Liver (tissue), 3 donors: Measurements from ENCODE around the gene KXD1.

Experiments
- CTCF ChIP-seq: fragments of 150-350 bp; IDR thresholded peaks from 2 replicates; pipeline ENCODE4 v1.5.1; 2017; ENCODE audit warnings: improper control_type of control experiment, low read depth, low read length; ENCODE audit not compliant: missing input control
- GABPA ChIP-seq, 2 donors: IDR thresholded peaks in 1 of 2; conservative IDR thresholded peaks in 1 of 2; 2 replicates each; pipeline ENCODE4 v1.6.1; 2016; ENCODE audit warnings: antibody characterized with exemption in 2 of 2, mild to moderate bottlenecking in 1 of 2, moderate library complexity in 1 of 2
- HNF4G ChIP-seq: IDR thresholded peaks from 2 replicates; pipeline ENCODE4 v1.6.1; 2016; ENCODE audit warnings: antibody characterized with exemption
- JUND ChIP-seq, 2 donors: IDR thresholded peaks; 2 replicates each; pipeline ENCODE4 v1.6.1; 2016; ENCODE audit warnings: antibody characterized with exemption in 2 of 2
- MAX ChIP-seq: IDR thresholded peaks from 2 replicates; pipeline ENCODE4 v1.6.1; 2016; ENCODE audit warnings: antibody characterized with exemption
- NR2F2 ChIP-seq: IDR thresholded peaks from 2 replicates; pipeline ENCODE4 v1.6.1; 2016; ENCODE audit warnings: antibody characterized with exemption
- RAD21 ChIP-seq, 2 donors: IDR thresholded peaks; 2 replicates each; pipeline ENCODE4 v1.6.1; 2016; ENCODE audit warnings: antibody characterized with exemption in 2 of 2, mild to moderate bottlenecking in 2 of 2
- REST ChIP-seq: IDR thresholded peaks from 2 replicates; pipeline ENCODE4 v1.6.1; 2016; ENCODE audit warnings: antibody characterized with exemption, mild to moderate bottlenecking
- RXRA ChIP-seq, 2 donors: IDR thresholded peaks; 2 replicates each; pipeline ENCODE4 v1.6.1; 2017 to 2018; ENCODE audit warnings: antibody characterized with exemption in 2 of 2, mild to moderate bottlenecking in 1 of 2
- SP1 ChIP-seq: IDR thresholded peaks from 2 replicates; pipeline ENCODE4 v1.6.1; 2018; ENCODE audit warnings: antibody characterized with exemption, mild to moderate bottlenecking
- TAF1 ChIP-seq: conservative IDR thresholded peaks from 2 replicates; pipeline ENCODE4 v1.6.1; 2016; ENCODE audit warnings: antibody characterized with exemption, mild to moderate bottlenecking
- YY1 ChIP-seq: IDR thresholded peaks from 2 replicates; pipeline ENCODE4 v1.6.1; 2016; ENCODE audit warnings: antibody characterized with exemption, mild to moderate bottlenecking
- ZBTB33 ChIP-seq: IDR thresholded peaks from 2 replicates; pipeline ENCODE4 v1.6.1; 2016; ENCODE audit warnings: antibody characterized with exemption
- donor health status: healthy.
- donor health status: healthy.

- TF ChIP-seq CTCF: no peak
- no peak for TF ChIP-seq SP1
- no peak for TF ChIP-seq GABPA (IDR thresholded peaks at IDR 0.05 in 1 of 2, conservative IDR thresholded peaks at IDR 0.05 in 1 of 2)
- no peak for TF ChIP-seq TAF1
- no peak for TF ChIP-seq YY1
- TF ChIP-seq ZBTB33: no peak
- no peak for TF ChIP-seq MAX
- TF ChIP-seq JUND (IDR thresholded peaks at IDR 0.05): no peak
- TF ChIP-seq RAD21 (IDR thresholded peaks at IDR 0.05): no peak
- TF ChIP-seq RXRA (IDR thresholded peaks at IDR 0.05): no peak
- TF ChIP-seq HNF4G: no peak
- no peak for TF ChIP-seq REST
- no peak for TF ChIP-seq NR2F2
Measured at GRCh38 chr19:18536475-18536874, 21.2 kb upstream of the KXD1 start.
